ENCODE measurements around the gene ESRRG.

The ESRRG gene

GRCh38 chr1:216723274-216723780 lies at the start of gene ESRRG:
TSS of gene ESRRG (minus strand) at chr1:216723429. CDS start at chr1:216723299, 130 bp downstream.
- peak; percentile 85 for DNase-seq (ENCODE audit: low spot score)

- no peak for DNase-seq (ENCODE audit: low spot score)
Observed at GRCh38 chr1:216771922-216772321, 48.7 kb upstream of the ESRRG start.

- no peak for DNase-seq (ENCODE audit: low spot score)
Observed at GRCh38 chr1:216766633-216767327, 43.6 kb upstream of the ESRRG start.

- no peak for DNase-seq (ENCODE audit: low spot score)
Observed at GRCh38 chr1:216765346-216766300, 42.4 kb upstream of the ESRRG start.

- no peak for DNase-seq (ENCODE audit: low spot score)
Observed at GRCh38 chr1:216758161-216758560, 34.9 kb upstream of the ESRRG start.

GRCh38 chr1:216757110-216757509 lies 33.9 kb upstream of the ESRRG start:
- DNase-seq (ENCODE audit: low spot score): no peak

- no peak for DNase-seq (ENCODE audit: low spot score)
Observed at GRCh38 chr1:216750961-216751360, 27.7 kb upstream of the ESRRG start.

GRCh38 chr1:216750031-216750627 lies 26.9 kb upstream of the ESRRG start:
- DNase-seq (ENCODE audit: low spot score): peak; percentile 60

- DNase-seq (ENCODE audit: low spot score): peak; percentile 53
Observed at GRCh38 chr1:216749232-216749631, 26.0 kb upstream of the ESRRG start.

GRCh38 chr1:216742625-216743024 lies 19.4 kb upstream of the ESRRG start:
- DNase-seq (ENCODE audit: low spot score): no peak

- no peak for DNase-seq (ENCODE audit: low spot score)
Observed at GRCh38 chr1:216740331-216740730, 17.1 kb upstream of the ESRRG start.

GRCh38 chr1:216739793-216740192 lies 16.6 kb upstream of the ESRRG start:
- no peak for DNase-seq (ENCODE audit: low spot score)

- no peak for DNase-seq (ENCODE audit: low spot score)
Observed at GRCh38 chr1:216732121-216732520, 8.9 kb upstream of the ESRRG start.

- no peak for DNase-seq (ENCODE audit: low spot score)
Observed at GRCh38 chr1:216731562-216731961, 8.3 kb upstream of the ESRRG start.

GRCh38 chr1:216726435-216726834 lies 3.2 kb upstream of the ESRRG start:
- no peak for DNase-seq (ENCODE audit: low spot score)

GRCh38 chr1:216722821-216723220 lies 408 bp downstream of the ESRRG start:
- no peak for DNase-seq (ENCODE audit: low spot score)

- no peak for DNase-seq (ENCODE audit: low spot score)
Observed at GRCh38 chr1:216721863-216722262, 1.4 kb downstream of the ESRRG start.

- no peak for DNase-seq (ENCODE audit: low spot score)
Observed at GRCh38 chr1:216721062-216721461, 2.2 kb downstream of the ESRRG start.

GRCh38 chr1:216711712-216712111 lies 11.5 kb downstream of the ESRRG start:
- no peak for DNase-seq (ENCODE audit: low spot score)

- DNase-seq (ENCODE audit: low spot score): no peak
Observed at GRCh38 chr1:216710598-216711333, 12.5 kb downstream of the ESRRG start.

- no peak for DNase-seq (ENCODE audit: low spot score)
Observed at GRCh38 chr1:216710055-216710454, 13.2 kb downstream of the ESRRG start.

GRCh38 chr1:216705676-216706075 lies 17.6 kb downstream of the ESRRG start:
- DNase-seq (ENCODE audit: low spot score): no peak
